Measurements from ENCODE around the gene LENG9. TPM values are rescaled to one million over a fixed set of nuclear protein-coding genes. Genes with fewer than 3 reads are reported as not detected.

LENG9 gene
- total RNA-seq, 1 donor from 2014 or later = 6.0 TPM

DNA sequence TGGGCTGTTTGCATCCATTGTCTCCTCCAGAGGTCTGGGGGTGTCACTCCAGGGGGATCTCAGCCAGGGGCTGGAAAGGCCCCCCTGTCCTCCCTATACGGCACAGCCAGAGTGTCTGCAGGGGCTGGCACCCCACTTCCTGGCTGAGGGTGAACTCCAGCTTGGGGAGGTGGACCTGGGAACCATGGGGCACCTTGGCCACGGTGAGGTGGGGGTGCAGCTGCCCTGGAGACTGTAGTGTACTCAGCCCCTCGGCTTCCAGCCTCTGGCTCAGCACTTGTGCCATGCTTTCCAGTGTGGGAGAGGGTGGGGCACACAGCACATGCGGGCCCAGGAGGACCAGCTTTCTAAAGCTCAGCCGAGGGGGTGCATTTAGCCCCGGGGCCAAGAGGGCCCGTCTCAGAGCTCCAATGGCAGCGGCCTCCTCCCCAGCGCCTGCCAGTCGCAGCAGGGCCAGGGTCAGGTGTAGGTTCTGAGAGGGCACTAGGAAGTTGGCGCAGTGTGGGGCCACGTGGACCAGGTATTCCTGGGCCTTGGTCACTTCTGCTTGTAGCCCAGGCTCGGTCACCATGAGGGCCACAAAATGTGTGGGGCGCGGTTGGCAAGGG, 1.4 kb downstream of the LENG9 start:
- intact Hi-C loops (cut with DNase I) = loop anchor here (5.0 kb wide), 1 partner anchor 440 kb away; no protein-coding TSS in a partner anchor
- ATAC-seq = no peak
- peak; percentile 65 for DNase-seq (ENCODE audit: low spot score)

DNA sequence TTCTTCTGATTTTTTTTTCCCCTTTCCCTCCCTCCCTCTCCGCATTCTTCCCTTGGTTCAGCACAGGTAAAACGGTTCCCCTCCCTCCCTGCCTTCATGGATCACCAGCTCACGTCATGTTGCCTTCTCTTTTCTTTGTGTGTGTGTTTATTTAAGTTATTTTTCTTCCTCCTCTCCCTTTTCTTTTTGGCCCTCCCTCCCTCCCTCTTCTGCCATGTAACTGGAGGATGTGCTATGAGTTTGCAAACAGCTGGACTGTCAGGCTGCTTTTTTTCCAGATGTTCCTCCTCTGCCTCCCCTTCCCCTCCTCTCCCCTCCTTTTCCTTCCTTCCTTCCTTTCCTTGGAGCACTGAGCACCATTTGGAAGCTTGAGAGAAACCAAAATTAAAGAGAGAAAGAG, 2.0 kb downstream of the LENG9 start:
- no peak for ATAC-seq
- intact Hi-C loops (cut with DNase I) = loop anchor here (5.0 kb wide), 1 partner anchor 441 kb away; no protein-coding TSS in a partner anchor
- DNase-seq (ENCODE audit: low spot score) = no peak

DNA sequence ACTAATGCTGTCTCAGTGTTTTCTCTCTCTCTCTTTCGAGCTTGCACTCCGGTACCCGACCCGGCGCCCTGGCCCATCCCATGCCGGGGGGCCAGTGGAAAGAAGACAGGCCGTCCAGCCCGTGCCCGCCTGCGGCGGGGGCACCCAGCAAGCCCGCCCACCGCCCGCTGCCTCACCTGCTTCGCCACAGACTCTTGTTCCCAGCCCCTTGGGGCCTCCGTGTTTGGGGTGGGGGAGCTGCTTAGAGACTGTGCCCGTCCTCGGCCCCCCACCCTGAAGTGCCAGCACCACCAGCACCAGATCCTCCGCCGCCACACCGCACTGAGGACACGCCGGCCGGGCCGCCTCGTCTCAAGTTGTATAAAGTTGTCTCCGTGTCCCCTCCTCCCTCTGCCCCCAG, 2.4 kb downstream of the LENG9 start:
- ATAC-seq = no peak
- intact Hi-C loops (cut with DNase I) = loop anchor here (5.0 kb wide), 1 partner anchor 441 kb away; no protein-coding TSS in a partner anchor
- DNase-seq (ENCODE audit: low spot score) = no peak

DNA sequence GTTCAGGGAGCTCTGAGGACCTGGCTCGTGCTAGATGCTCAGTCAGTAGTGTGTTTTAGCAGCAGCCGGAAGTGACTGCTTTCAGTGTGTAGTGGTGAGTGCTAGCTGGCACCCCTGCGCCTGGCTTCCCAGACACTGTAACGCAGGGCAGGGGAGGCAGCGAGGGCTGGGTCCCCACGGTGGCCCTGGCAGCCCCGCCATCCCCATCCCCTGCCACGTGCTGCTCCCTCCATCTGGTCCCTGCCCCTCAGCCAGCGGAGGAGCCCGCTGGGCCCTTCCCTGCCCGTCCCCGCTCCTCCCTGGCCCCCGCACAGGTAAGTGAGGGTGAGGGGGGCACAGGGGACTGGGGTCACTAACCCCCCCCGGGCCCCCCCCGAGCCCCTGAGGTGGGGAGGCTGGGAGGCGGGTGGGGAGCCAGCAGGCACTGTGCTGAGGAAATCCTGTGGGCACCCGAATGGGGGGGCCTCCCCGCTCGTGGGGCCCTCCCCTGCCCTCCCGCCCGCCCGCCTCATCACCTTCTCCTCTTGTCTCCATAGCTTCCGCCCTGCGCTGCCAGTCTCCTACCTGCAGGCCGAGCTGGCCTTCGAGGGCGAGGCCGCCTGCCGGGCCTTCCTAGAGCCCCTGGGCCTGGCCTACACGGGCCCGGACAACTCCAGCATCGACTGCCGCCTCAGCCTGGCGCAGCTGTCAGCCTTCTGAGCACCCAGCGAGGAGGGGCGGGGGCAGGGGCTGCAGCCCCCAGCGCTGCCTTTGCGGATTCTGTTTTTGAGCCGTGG, 3.2 kb downstream of the LENG9 start:
- intact Hi-C loops (cut with DNase I) = loop anchor here (5.0 kb wide), 1 partner anchor 442 kb away; no protein-coding TSS in a partner anchor
- DNase-seq (ENCODE audit: low spot score) = no peak

DNA sequence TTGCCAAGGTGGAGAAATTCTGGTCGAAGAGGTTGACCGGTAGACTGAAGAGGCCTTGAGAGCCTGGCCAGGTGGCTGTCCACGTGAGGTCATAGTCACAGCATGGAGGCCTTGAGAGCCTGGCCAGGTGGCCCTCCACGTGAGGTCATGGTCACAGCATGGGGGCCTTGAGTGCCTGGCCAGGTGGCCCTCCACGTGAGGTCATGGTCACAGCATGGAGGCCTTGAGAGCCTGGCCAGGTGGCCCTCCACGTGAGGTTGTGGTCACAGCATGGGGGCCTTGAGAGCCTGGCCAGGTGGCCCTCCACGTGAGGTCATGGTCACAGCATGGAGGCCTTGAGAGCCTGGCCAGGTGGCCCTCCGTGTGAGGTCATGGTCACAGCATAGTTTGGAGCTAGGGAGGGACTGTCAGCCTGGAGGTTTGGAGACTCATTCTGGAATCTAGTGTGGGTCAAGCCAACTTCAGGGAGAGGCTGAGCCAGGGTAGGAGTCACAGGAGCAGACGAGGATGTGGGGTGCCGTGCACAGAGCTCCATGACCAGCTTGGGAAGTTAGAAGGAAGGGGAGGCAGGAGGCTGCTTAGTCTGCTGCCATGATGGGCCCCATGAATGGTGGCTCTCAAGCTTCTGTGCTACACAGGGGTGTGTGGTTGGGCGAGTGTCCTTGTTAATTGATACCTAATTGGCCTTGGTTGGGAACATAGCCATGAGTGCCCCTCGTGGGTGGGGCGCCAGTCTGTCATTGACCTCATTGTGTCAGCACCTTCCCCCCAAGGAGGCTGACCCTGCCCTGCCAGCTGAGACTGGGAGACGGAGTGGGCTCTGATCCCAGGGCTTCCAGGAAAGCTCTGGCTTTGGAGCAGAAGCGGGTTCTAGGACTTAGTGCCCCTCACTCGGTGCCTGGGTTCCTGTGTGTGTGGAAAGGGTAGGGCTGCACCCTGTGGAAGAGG, 4.0 kb downstream of the LENG9 start:
- ATAC-seq (no peak), DNase-seq (ENCODE audit: low spot score) (no peak)
- intact Hi-C loops (cut with DNase I) = loop anchor here (5.0 kb wide), 1 partner anchor 443 kb away; no protein-coding TSS in a partner anchor

More for the DNA sequence above, 3.2 kb downstream of the LENG9 start:
- no peak for ATAC-seq

DNA sequence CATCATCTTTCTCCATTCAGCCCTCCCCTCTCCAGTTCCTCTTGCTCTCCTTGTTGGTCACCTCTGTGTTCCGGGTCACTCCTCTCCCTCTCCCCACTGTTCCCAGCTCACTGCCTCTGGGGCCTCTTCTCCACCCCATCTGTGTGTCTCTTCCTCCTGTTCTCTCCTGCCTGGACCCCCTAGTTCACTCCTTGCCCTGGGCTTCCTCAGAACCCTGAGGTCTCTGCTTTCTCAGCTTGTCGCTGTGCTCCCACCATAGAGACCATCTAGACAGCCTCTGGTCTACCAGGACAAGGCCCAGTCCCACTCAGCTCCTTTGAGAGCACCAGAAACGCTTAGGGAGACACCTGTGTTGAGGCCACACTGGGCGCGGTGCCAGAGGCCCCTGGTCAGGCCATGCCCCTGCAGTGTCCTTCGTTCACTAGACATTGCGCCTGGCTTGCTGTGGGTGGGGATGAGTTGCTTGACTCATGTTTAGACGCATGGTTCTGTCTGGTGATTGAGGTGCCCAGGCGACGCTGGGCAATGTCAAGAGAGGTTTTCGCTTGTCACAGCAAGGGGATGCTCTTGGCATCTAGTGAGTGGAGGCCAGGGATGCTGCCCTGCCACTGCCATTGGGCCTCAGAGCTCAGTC, 4.8 kb downstream of the LENG9 start:
- peak; percentile 60 for DNase-seq (ENCODE audit: low spot score)
- intact Hi-C loops (cut with DNase I) = no loop called here
- ATAC-seq = no peak

DNA sequence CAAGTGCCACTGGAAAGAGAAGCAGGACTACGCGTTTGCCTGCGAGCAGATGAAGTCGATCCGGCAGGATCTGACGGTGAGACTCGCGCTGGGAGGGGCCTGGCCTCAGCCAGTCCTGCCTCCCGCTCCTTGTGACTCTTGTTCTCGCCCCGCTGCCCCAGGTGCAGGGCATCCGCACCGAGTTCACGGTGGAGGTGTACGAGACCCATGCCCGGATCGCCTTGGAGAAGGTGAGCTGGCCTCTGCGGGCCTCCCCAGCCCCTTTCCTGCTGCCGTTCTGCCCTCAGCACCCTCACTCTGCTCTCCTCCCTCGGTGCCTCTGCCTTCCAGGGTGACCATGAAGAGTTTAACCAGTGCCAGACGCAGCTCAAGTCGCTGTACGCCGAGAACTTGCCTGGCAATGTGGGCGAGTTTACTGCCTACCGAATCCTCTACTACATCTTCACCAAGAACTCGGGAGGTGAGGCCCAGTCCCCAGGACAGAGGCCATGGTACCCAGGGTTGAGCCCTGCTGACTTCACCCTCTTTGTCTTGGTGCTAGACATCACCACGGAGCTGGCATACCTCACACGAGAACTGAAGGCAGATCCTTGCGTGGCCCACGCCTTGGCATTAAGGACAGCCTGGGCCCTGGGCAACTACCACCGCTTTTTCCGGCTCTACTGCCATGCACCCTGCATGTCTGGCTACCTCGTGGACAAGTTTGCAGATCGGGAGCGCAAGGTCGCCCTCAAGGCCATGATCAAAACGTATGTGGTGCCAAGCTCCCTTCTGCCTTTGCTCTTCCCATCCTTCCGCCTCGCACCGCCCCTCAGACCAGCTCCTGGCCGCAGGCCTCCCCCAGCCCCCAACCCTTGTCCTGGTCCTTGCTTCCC, 5.6 kb downstream of the LENG9 start:
- DNase-seq (ENCODE audit: low spot score) = no peak
- intact Hi-C loops (cut with DNase I) = no loop called here
- no peak for ATAC-seq

DNA sequence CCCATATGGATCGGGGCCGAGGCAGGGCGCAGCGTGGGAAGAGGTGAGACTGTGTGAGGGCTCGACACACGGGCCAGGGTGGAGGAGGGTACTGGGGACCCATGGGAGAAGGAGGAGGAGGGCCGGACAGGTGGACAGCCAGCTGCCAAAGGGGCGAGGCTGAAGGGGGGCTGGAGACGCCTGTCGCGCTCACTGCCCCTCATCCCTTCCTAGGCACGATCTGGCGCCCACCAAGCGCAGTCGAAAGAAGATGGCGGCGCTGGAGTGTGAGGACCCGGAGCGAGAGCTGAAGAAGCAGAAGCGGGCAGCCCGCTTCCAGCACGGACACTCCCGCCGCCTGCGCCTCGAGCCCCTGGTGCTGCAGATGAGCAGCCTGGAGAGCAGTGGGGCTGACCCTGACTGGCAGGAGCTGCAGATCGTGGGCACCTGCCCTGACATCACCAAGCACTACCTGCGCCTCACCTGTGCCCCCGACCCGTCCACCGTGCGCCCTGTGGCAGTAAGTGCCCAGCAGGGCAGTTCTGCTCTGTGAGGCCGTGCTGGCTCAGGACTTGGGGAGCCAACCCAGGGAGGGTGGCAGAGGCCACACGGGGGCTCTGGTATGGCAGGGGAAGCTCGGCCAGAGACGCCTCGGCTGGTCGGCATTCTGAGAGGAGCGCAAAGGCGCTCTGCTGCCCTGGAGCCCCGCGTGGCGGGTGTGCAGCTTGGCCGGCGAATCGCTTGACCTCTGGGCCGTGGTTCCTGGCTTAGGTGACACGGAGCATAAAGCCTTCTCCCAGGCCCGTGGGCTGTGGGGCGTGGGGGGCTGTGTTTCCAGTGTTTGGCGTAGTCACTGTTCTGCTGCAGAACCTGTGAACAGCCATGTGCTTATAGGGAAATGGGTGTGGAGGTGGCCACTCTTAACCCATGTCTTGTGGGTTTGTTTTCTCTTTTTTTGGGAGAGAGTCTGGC, 6.9 kb downstream of the LENG9 start:
- intact Hi-C loops (cut with DNase I) = no loop called here
- ATAC-seq (no peak), DNase-seq (ENCODE audit: low spot score) (no peak)

DNA sequence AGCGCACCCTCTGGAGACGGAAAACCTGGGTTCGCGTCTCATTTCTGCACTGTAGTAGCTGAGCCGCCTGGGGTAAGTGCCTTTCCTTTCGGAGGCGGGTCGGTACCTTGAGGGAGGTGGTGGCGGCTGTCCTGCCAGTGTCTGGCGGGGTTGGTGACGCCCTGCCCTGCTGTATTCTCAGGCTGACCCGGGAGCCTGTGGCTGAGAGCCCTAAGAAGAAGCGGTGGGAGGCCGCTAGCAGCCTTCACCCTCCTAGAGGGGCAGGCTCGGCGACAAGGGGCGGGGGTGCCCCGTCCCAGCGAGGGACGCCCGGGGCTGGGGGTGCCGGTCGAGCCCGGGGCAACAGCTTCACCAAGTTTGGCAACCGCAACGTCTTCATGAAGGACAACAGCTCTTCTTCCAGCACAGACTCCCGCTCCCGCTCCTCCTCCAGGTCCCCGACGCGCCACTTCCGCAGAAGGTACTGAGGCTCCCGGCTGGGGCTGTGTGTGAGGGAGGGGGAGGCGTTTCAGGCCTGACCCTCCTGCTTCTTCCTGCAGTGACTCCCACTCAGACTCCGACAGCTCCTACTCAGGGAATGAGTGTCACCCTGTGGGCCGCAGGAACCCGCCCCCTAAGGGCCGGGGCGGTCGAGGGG, 7.7 kb downstream of the LENG9 start:
- intact Hi-C loops (cut with DNase I) = loop anchor here (1.0 kb wide), 1 partner anchor 42 kb away; no protein-coding TSS in a partner anchor
- ATAC-seq (no peak), DNase-seq (ENCODE audit: low spot score) (no peak)

DNA sequence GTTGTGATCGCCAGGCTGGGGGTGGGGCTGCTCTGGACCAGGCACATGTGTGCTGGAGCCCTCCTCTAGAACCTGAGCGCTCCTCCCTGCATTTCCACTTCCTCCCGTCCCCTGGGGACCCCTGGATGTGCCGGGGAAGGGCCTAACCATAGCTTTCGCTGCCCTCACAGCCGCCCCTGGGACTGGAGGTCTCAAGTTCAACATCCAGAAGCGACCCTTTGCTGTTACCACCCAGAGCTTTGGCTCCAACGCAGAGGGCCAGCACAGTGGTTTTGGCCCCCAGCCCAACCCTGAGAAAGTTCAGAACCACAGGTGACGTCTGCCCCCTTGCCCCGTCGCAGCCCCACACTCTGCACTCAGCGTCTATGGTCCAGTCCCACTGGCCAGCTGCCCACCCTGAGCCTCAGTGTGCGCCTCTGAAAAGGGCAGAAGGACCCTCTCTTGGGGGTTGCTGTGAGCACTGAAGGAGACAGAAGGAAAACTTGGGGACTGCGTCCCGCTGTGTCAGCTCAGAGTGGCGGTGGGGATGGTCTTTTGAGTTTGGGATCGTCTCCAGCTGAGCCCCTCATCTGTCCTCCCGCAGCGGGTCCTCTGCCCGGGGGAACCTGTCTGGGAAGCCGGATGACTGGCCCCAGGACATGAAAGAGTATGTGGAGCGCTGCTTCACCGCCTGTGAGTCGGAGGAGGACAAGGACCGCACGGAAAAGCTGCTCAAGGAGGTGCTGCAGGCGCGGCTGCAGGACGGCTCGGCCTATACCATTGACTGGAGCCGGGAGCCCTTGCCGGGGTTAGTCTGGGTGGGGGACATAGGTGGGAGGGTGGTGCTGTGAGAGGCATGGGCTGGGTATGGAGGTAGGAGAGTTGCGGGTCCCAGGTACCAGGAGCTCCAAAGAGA, 8.6 kb downstream of the LENG9 start:
- no peak for ATAC-seq
- no peak for DNase-seq (ENCODE audit: low spot score)
- intact Hi-C loops (cut with DNase I) = loop anchor here (1.0 kb wide), 1 partner anchor 41 kb away; no protein-coding TSS in a partner anchor

DNA sequence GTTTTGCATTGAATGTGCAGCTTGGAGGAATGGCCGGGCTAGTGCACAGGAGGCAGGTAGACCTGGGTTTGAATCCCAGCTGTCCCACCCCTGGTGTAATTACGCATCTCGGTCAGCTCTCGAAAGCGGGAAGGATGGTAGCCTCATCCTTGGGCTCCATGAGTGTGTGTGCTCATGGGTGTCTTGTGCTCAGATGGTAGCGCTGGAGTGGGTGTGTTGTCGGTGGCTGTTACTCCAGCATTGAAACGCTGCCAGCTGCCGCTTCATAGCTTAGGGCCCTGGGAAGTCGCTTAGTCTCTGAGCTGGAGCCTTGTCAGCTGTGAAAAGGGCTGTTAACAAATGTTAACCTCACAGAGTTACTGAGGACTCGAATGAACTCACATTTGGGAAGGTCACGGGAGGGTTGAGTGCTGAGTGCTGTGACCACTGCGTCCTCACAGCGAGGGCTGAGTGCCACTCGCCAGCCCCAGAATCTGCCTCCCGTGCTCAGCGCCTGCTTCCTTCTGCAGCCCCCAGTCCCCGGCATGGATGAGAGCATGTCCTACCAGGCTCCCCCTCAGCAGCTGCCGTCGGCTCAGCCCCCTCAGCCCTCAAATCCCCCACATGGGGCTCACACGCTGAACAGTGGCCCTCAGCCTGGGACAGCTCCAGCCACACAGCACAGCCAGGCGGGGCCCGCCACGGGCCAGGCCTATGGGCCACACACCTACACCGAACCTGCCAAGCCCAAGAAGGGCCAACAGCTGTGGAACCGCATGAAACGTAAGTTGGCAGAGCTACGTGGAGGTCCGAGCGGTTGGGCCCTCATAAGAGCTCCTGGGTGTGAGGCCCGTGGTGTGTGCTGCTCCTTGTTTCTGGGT, 9.4 kb downstream of the LENG9 start:
- DNase-seq (ENCODE audit: low spot score) = no peak
- ATAC-seq = no peak
- intact Hi-C loops (cut with DNase I) = no loop called here

DNA sequence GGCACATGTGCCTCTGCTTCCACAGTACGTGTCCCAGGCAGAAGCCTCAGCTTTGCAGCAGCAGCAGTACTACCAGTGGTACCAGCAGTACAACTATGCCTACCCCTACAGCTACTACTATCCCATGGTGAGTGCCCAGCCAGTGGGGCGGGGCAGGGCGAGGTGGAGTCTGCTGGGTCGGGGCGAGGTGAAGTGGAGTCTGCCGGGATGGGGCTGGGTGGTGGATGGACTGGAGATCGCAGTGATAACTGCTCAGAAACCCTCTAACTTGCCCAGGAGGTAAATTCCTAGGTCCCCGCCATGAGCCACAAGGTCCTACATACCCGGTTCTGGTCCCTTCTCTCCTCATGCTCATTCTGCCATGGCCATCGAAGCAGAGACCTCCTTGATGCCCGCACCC, 11.0 kb downstream of the LENG9 start:
- intact Hi-C loops (cut with DNase I) = no loop called here
- DNase-seq (ENCODE audit: low spot score) (no peak), ATAC-seq (no peak)

DNA sequence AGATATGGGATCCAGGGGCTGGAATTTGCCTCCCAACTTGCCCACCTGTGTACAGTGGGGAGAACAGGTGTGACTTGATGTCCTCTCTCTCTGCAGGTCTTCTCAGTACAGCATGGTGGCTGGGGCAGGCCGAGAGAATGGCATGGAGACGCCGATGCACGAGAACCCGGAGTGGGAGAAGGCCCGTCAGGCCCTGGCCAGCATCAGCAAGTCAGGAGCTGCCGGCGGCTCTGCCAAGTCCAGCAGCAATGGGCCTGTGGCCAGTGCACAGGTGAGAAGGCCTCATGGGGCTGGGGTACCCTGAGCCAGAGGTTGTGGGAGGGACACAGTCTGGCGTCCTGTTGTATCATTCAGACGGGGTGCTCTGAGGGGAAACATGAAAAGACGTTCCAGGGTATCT, 11.6 kb downstream of the LENG9 start:
- DNase-seq (ENCODE audit: low spot score) (no peak), ATAC-seq (no peak)
- intact Hi-C loops (cut with DNase I) = no loop called here

DNA sequence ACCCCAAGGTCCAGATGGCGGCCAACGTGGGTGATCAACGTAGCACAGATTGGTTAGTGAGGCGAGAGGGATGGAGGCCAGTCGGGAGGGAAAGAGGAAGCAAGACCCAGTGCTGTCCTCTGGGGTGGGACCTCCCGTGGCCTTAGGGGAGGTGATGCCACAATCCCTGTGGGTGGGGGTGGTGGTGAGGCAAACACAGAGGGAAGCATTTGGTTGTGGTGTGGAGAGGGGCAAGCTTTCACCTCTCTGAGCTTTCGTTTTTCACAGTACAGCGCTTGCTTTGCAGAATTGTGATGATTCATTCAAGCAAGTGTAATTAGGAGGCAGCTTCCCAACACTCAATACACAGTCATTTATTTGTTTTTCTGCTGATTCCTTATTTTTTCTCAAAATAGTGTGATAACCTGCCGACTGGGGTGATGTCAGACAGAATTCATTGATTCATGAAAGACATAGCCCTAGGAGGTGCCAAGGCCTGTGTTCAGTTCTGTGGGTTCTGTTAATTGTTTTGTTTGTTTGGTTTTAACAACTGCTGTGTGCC, 12.2 kb downstream of the LENG9 start:
- no peak for ATAC-seq
- intact Hi-C loops (cut with DNase I) = no loop called here
- DNase-seq (ENCODE audit: low spot score) = no peak

All from sciatic nerve (tissue), 2 donors.